T-helper 1 cell treated with Interleukin-12 subunit alpha and Interleukin-12 subunit beta and Interleukin-4 antibody, amounts not matched to agents 30 ng/mL and 1 ng/mL, for 36 hours (primary cell): ENCODE measurements around the gene TSR1. TPM values are rescaled to one million over a fixed set of nuclear protein-coding genes. Genes with fewer than 3 reads are reported as not detected.
"Not testable (repeated sequence)": the region's sequence is repeated elsewhere in the genome, so short reads cannot be mapped to it uniquely, and the experiment has no call there.

ENCODE experiments used
- intact Hi-C: fragments of 100-400 bp; cut with micrococcal nuclease; formaldehyde crosslinking; loops from one replicate; pipeline ENCODE4 v1.15.1; 2024
- total RNA-seq: library from RNA; stranded (reverse); gene quantifications from 2 replicates; pipeline ENCODE4 v1.2.3, GENCODE V29; 2022

TSR1 gene
- total RNA-seq, 1 donor from 2014 or later, result 37.5 TPM

DNA sequence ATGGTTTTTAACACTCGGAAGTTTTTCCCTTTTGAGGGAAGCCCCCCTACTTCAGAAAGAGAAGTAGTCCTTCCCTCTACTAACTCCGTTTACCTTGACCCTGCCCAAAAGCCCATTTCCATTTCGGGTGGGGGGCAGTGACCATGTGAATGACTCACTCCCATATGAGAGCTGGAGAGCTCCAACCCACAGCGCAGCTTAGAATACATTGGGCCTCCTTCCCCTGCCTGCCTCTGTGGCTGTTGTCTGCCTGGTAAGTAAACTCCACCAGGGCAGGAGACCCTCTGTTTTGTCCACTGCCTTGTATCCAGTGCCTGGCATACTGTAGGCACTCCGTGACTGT, 2.0 kb upstream of the TSR1 start:
- intact Hi-C loops, result loop anchor here (5.0 kb wide), 2 partner anchors 174 to 374 kb away; partner anchors contain the start of genes CLUH and METTL16

DNA sequence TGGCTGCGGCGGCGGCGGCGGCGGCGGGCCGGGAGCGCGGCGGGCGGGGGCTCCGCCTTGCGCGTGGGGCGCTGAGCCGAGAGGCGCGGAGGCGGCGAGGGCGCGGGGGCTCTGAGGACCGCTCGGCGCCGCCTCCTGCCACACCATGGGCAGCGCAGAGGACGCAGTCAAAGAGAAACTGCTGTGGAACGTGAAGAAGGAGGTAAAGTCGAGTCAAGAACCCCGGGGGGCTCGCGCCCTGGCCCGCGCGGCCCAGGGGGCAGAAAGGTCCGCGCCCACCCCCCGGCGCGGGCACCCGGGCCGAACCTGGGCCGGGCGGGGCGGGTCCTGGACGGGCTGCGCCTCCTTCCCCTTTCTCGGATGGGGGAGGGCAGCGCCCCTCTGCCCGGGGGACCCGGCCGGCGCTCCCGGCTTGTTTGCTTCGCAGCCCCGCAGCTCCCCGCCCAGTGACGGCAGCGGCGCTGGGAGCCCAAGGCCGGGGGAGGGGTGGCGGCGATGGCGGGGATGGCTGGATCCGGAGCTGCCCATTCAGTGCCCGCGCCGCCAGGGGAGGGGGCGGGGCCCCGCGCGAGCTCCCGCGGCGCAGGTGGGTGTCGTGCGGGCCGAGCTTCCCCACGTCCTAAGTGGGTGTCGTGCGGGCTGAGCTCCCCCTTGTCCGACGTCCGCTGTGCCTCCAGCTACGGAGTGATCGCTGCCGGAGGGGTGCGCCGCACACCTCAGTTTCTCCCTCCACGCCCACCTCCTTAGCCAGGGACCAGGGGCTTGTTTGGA, 1.5 kb upstream of the TSR1 start:
- intact Hi-C loops, result loop anchor here (1.0 to 5.0 kb wide), 5 partner anchors 56 to 621 kb away; partner anchors contain the start of genes CLUH, METTL16 and MNT

- intact Hi-C loops, result loop anchor here (1.0 to 5.0 kb wide), 9 partner anchors 16 to 620 kb away; partner anchors contain the start of genes CLUH, METTL16, MNT and SMG6
These were observed 741 bp upstream of the TSR1 start, which contains the start of gene SGSM2 for GRCh38 chr17:2336852-2337543. Gene SGSM2 (plus strand): TSS chr17:2337501. CDS start chr17:2337689, 188 bp downstream.

DNA sequence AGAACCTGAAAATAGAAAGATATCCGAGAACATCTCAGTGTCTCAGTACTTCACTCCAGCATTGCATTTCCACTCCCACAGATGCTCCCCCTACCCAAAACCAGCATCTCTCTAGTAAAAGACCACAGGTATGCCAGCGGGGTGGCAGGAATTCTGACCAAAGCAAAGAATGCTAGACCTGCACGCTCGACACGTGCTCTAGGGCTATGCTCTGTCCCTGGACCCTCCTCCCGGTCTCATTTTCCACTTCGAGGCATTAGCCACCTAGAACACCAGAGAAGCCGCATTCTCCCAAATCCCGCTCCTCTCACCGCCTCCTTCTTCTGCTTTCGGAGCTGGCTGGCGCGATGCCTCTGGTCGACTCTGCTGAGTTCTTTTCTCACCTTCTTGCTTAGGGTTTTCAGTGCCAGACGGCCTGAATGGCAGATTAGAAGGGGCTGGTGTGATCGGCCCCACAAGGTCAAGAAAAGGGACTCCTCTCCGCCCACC, 487 bp downstream of the TSR1 start:
- intact Hi-C loops, result loop anchor here (1.0 to 5.0 kb wide), 8 partner anchors 18 to 619 kb away; partner anchors contain the start of genes CLUH, METTL16, MNT and SMG6

DNA sequence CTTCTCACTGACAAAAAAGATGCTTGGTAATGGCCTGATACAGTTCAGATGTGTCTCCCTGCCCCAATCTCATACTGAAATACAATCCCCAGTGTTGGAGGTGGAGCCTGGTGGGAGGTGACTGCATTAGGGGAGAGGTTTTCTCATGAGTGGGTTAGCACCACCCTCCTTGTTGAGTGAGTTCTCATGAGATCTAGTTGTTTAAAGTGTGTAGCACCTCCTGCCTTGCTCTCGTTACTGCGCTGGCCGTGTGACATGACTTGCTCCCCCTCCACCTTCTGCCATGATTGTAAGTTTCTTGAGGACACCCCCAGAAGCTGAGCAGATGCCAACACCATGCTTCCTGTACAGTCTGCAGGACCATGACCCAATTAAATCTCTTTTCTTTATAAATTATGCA, 5.0 kb downstream of the TSR1 start:
- intact Hi-C loops, result no loop called here

- intact Hi-C loops, result no loop called here
These were observed 12.5 kb downstream of the TSR1 start for GRCh38 chr17:2323629-2324314.

DNA sequence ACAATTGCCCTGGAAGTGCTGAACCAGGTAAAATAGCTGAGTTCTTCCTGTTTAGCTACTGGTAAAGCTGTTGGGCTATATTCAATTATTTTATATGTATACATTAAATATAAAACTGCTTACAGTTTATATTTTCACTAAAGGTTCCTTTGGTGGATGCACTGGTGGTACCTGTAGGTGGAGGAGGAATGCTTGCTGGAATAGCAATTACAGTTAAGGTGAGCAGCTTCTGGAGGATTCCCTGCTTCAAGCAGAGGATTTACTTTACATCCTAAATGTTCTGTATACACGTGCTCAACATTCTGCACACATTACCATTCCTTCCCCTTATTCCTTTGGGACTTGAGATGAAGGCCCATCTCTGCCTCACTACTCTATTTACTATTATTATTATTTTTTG, 14.9 kb downstream of the TSR1 start:
- intact Hi-C loops, result no loop called here

GRCh38 chr17:2319051-2319450, 17.2 kb downstream of the TSR1 start:
- intact Hi-C loops, result no loop called here

DNA sequence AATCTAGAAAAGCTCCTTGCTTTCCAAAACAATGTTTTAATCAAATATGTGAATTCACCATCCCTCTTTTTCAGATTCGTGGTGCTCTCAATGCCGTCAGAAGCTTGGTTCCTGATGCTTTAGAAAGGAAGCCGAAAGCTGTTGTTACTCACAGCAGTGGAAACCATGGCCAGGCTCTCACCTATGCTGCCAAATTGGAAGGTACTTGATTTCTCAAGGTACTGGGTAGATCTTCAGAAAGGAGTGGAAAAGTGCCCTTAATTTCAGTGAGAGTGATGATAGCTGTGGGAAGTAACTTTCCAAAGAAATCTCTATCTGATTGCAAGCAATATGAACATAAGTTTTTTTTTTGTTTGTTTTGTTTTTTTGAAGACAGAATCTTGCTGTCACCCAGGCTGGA, 18.5 kb downstream of the TSR1 start:
- intact Hi-C loops, result no loop called here

- intact Hi-C loops, result not testable (repeated sequence)
These were observed 19.4 kb downstream of the TSR1 start for GRCh38 chr17:2316916-2317205.

DNA sequence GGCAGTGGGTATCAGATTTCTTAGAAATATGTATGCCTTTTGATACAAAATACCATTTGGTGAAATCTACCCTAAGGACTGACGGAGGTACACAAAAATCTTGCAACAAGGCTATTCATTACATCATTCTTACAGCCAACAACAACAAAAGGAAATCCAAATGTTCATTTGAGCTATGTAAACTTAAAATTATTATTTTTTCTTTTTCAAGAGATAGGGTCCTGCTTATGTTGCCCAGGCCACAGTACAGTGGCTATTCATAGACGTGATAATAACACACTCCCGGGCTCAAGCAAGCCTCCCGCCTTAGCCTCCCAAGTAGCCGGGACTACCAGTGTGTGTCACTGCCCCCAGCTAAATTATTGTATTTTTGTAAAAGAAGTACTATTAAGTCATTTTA, 23.5 kb downstream of the TSR1 start:
- intact Hi-C loops, result no loop called here

DNA sequence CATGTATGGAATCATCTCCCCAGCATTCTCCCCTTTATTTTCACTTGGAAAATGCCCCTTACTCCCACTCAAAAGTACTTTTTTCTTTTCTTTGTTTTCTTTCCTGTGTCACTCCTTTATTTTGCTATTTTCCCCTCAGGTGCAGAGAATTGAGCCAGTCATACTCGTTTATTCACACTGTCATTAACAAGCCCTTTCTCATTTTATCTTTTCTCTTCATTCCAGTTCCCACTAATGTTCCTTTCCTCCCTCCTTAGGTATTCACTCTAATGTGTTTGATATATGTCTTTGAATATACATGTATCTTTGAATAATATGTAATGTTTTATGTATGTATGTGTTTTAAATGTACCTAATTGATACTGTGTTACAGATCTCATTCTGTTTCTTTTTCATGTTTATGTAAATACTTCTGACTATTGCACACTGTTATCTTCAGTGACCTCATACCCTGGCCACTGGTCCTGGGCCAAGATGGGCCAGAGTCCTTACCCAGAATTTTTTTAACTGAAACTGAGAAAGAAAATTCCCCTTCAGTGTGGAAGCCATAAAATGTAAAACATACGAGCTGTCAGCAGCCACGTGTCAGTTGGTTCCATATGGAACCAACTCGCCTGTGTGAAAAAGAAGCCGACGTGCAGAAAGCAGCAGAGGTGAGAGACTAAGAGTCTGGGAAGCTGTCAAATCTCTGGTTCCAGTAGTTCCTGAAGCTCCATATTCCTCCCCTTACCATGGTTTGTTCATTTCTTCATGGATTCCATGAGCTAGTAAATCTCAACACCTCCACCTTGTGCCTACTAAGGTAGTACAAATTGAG, 26.7 kb downstream of the TSR1 start:
- intact Hi-C loops, result no loop called here

- intact Hi-C loops, result loop anchor here (1.0 to 5.0 kb wide), 2 partner anchors 48 to 588 kb away; no protein-coding TSS in a partner anchor
These were observed 31.3 kb downstream of the TSR1 start for GRCh38 chr17:2304931-2305330.

- intact Hi-C loops, result loop anchor here (1.0 to 5.0 kb wide), 10 partner anchors 33 to 586 kb away; partner anchors contain the start of genes CLUH, DPH1, MNT and TSR1
These were observed 32.8 kb downstream of the TSR1 start, which contains the start of the genes SMG6 and SRR for GRCh38 chr17:2303204-2304188. Gene SMG6 (minus strand): TSS chr17:2303785. CDS start chr17:2303720, 65 bp downstream. Gene SRR (plus strand): TSS chr17:2303950. CDS start chr17:2315561, 11,611 bp downstream.

DNA sequence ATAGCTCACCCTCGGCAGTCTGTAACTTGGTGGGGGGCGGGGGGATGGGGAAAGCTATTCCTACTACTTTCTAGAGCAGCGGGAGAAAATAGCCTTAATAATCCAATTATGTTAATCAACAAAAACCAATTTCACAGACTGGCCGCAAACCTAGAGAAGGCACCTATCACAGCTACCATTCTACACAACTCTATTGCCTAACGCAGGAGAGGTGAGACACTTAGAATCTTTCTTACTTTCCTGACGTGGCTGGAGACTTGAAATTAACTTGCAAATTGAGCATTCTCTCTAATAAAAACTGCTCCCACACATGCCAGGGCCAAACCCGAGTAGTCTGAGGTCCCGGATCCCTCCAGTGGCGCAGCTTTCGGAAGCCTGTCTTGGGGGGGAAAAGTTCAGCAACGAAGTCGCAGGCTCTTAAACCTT, 33.5 kb downstream of the TSR1 start:
- intact Hi-C loops, result loop anchor here (1.0 to 5.0 kb wide), 9 partner anchors 34 to 585 kb away; partner anchors contain the start of genes CLUH, DPH1, MNT and TSR1

DNA sequence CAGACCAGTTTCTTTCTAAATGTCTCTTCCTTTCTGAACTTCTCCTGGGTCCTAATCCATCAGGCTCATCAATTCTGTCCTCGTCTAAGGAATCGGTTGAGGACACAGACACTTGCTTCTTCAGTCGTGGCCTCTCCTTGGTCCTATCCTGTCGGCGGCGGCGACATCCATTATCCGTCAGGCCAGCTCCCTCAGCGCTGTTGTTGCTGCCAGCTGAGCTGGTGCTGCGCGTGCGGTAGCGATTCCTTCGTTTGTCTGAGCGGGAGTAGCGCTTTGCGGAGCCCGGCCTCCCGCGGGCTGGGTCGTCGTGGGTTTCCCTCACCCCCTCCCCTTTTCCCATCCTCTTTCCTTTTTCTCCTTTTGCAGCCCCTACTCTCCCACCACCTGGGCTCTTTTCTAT, 36.5 kb downstream of the TSR1 start:
- intact Hi-C loops, result loop anchor here (5.0 kb wide), 1 partner anchor 582 kb away; no protein-coding TSS in a partner anchor

GRCh38 chr17:2299136-2299535, 37.1 kb downstream of the TSR1 start:
- intact Hi-C loops, result no loop called here

DNA sequence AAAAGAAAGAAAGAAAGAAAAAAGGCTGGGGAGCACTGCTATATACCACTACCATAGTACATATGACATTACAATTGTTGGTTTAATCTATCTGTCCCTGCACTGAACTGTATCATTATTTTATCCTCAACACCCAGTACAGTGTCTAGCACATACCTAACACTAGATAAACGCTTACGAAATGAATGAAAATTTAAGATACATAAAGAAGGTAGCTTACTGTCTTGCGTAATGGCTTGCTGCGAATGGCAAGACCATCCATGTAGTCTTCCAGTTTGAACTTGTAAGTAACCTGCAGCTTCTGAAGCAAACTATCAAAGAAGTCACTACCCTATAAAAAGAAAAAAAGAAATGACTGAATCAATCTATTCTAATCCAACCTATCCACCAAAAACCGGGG, 39.2 kb downstream of the TSR1 start:
- intact Hi-C loops, result no loop called here

- intact Hi-C loops, result no loop called here
These were observed 40.7 kb downstream of the TSR1 start for GRCh38 chr17:2295575-2295974.
